HG03139 (cell line): ENCODE data around the gene VPREB3.

Source experiments
- ATAC-seq: cut with Tn5 transposase; IDR thresholded peaks from one replicate; pipeline ENCODE4 v1.9.1; 2021; ENCODE audit not compliant: unreplicated experiment

The VPREB3 gene, protein sequence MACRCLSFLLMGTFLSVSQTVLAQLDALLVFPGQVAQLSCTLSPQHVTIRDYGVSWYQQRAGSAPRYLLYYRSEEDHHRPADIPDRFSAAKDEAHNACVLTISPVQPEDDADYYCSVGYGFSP

DNA sequence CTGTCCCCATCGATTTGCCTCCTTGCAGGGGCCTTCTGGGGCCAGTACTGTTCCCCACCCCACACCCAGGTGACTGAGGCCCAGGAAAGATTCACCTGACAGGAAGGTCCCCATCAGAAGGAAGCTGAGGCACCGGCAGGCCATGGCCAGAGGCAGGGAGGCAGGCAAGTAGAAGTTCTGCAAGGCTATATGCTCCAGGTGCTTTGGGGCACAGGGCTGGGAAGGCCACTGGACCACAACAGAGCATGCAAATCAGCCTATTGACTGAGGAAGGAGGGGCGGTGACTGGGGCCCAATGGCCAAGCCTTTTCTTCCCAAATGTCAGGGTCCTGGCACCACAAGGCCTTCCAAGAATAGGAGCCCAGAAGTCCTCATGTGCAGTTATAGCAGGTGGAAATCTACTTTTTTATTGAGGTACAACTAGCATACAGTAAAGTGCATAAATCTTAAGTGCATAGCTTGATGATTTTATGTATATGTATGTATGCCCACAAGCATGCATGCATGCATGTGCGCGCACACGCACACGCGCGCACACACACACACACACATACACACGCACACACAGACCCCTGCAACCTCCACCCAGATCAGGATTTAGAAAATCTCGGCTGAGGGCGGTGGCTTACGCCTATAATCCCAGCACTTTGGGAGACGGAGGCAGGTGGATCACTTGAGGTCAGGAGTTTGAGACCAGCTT is at the start of gene VPREB3:
VPREB3 (minus strand) TSS at position 206 of the 700 bp plus-strand sequence; CDS start at position 144, 62 bp downstream.
- no peak for ATAC-seq

GRCh38 chr22:23803001-23803819 is 49.0 kb upstream of the VPREB3 start:
- ATAC-seq = no peak

DNA sequence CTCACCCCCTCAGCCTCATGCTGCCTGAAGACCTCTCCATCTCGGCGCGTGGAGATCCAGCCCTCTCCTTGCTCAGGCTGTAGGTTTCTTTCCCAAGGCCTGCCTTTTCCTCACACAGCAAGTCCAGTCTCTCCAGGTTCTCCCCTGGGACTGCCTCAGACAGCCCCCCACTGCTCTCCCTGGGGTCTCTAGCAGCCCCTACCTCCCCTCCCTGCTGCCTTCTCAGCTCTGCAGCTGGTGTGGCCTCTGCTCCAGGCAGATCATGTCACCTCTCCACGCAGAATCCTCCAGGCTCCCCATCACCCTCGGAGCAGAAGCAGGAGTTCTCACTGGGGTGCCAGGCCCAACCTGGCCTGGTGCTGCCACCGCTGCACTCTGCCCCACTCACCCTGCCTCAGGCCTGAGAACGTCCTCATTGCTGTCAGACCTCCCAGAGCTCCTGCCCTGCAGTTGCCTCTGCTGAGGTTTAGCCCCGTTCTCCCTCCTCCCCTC is 47.7 kb upstream of the VPREB3 start:
- ATAC-seq = no peak

DNA sequence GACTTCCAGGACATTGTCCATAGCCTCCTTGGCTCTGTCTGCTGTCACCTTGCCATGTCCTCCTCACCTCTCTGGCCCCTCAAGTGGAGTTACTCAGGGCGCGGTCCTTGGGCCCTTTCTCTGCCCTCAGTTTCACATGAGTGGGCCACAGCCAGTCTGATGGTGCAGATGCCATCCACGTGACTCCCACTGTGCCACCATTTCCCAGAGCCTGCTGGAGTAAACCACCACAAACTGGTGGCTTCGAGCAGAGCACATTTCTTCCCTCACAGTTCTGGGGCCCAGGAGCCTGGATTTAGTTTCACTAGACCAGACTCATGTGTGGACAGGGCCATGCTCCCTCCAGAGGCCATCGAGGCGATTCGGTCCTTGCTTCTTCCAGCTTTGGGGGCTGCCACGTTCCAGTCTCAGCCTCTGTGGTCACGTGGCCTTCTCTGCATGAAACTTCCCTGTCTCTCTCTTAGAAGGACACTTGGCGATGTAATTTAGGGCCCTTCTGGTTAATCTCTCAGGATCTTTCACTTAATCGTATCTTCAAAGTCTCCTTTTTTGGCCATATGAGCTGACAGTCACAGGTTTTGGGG is 47.1 kb upstream of the VPREB3 start:
- ATAC-seq = no peak

DNA sequence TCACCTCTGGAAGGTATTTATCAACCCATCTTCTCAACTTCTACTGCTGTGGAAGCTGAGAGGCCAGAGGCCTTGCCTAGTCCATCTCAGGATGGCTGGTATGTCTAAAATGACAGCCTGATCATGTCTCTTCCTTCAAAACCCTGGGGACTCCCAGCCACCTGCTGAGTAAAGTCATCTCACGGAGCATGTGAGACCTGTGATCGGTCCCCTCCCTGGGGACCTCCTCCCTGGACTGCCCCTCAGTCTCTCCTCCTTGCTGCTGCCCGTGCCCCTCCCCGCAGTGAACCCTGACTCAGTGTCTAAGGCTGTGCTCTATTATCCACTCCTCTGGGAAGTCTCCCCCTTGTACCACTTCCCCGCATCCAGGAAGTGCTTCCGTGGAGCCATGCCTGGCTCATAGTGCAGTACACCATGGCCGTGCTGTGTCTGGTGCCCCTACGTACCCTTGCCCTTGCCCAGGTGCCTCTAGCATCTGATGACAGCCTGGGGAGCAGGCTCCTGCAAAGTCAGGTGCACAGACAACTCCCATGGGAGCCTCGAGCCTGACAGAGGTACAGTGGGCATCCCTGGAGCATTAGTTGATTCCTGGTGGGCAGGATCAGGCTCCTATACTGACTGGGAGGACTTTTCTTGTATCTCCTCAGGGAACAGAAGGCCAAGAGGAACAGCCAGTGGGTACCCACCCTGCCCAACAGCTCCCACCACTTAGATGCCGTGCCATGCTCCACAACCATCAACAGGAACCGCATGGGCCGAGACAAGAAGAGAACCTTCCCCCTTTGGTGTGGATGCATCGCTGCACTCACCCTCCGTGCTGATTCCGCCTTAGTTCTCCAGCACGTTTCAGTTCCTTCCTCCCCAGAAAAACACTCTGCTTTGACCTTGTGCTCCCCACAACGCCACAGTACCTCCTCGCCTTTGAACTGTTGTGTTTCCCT is 46.3 kb upstream of the VPREB3 start:
- peak; percentile 49 for ATAC-seq

DNA sequence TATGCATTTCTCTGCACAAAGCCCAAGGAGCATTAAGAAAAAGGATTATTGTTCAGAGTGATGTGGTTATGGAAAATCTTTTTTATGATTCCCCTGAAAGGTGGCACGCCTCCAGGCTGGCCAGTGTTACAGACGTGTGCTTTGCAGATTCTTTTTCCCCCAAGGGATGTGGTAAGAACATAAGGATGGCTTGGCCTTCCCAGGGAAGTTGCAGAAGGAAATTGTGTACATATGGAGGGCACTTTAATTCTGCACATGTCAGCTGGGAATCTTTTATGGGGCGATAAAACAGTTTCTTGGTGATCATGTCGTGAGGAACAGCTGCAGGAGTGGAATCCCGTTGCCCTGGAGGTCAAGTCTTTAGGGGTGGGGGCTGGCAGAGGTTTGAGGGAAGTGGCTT is 42.2 kb upstream of the VPREB3 start:
- ATAC-seq = no peak

- no peak for ATAC-seq
These were observed 39.1 kb upstream of the VPREB3 start for GRCh38 chr22:23793326-23793725.

- ATAC-seq = no peak
These were observed 37.8 kb upstream of the VPREB3 start for GRCh38 chr22:23791738-23792645.

- ATAC-seq = no peak
These were observed 36.9 kb upstream of the VPREB3 start for GRCh38 chr22:23790819-23791737.

DNA sequence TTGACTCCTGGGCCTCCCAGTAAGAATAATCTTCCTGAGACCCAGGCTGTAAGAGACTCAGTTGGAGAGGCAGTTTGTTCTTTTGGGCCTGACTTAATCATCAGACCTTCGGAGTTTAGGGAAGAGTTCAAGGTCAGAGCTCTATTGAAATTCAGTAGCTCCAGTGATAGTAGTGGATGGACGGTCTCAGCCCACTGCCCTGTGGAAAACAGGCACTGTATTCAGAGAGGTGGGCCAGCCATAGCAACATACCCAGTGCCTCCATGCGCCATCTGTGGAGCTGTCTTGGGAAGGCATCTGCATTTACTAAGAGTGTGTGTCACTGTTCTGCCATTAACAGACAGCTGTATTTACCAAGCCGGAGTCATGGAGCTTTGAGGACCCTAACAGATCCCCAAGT is 35.4 kb upstream of the VPREB3 start:
- no peak for ATAC-seq

- no peak for ATAC-seq
These were observed 34.9 kb upstream of the VPREB3 start for GRCh38 chr22:23789121-23789520.

DNA sequence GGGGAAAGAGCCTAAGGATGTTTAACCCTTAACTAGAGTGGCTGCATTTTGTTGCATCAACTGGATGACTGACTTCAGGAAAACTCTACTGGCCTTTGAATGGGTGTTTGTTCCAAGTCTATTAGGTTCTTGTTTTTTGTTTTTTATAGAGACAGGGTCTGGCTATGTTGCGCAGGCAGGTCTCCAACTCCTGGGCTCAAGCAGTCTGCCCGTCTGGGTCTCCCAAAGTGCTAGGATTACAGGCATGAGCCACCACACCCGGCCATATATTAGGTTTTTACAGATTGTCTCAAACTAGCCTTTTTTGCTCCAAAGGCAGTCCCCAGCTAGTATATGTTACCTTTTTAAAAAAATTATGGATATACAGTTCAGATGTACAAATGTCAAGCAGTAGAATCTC is 33.7 kb upstream of the VPREB3 start:
- no peak for ATAC-seq

- ATAC-seq = peak; percentile 8
These were observed 33.3 kb upstream of the VPREB3 start for GRCh38 chr22:23787600-23787896.

GRCh38 chr22:23786752-23787599 is 32.8 kb upstream of the VPREB3 start, which contains the start of gene SMARCB1:
Gene SMARCB1, plus strand, starts transcription at chr22:23786966. Its CDS starts 204 bp downstream, at chr22:23787170.
- peak; percentile 63 for ATAC-seq

DNA sequence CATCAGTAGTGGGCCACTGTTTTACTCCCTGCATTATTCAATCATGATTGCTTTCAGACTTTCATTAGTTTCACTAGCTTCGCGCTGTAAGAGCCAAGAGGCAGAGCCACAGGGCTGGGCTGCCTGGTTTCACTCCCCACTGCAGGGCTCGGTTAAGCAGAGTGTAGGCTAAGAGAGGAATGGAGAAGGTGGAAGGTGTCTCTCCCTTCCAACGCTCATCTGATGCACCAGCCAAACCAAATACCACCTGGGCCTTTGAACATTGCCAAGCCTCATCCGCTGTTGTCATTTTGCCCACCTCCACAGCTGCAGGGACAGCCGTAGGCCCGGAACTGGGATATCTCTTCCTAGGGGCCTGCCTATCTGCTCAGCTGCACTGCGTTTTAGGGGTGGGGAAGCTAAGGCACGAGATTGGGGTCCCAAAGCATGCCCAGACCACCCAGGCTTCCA is 32.1 kb upstream of the VPREB3 start:
- no peak for ATAC-seq

DNA sequence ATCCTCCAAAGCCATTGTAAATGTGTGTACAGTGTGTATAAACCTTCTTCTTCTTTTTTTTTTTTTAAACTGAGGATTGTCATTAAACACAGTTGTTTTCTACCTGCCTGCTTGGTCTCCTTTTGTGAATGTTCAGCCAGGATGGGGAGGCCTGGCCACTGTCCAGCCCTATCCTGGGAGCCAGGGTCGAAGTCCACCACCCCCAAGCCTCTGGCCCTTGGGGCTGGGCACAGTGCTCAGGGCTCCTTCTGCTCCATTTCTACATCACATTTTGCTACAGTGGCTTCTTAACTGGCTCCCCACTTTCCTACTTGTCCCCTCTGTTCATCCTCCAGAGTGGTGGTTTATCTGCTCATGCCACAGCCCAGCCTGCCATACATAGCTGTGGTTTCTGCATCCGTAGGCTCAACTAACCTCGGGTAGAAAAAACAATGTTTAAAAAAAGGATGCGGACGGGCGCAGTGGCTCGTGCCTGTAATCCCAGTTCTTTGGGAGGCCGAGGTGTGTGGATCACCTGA is 30.0 kb upstream of the VPREB3 start:
- ATAC-seq = no peak
